HG02973 (cell line): Measurements from ENCODE around the gene OR10G2.

Experiments
- ATAC-seq: cut with Tn5 transposase; IDR thresholded peaks from one replicate; pipeline ENCODE4 v1.9.1; 2021; ENCODE audit warnings: moderate library complexity; ENCODE audit not compliant: unreplicated experiment

OR10G2 gene

GRCh38 chr14:21589317-21589716 lies 45.4 kb downstream of the OR10G2 start:
- no peak for ATAC-seq
